HG03469 (cell line): Measurements from ENCODE around the gene HSF2.

Source experiments
- ATAC-seq: cut with Tn5 transposase; IDR thresholded peaks from one replicate; pipeline ENCODE4 v1.9.1; 2021; ENCODE audit warnings: mild to moderate bottlenecking, moderate library complexity, moderate number of reproducible peaks; ENCODE audit not compliant: unreplicated experiment

HSF2 gene

GRCh38 chr6:122394016-122394415 is 5.4 kb upstream of the HSF2 start:
- no peak for ATAC-seq

- no peak for ATAC-seq
Measured at GRCh38 chr6:122399055-122399347, 451 bp upstream of the HSF2 start.

- peak; percentile 6 for ATAC-seq
Measured at GRCh38 chr6:122400121-122400450, 634 bp downstream of the HSF2 start.

GRCh38 chr6:122400462-122401089 is 1.1 kb downstream of the HSF2 start:
- no peak for ATAC-seq

- no peak for ATAC-seq
Measured at GRCh38 chr6:122401104-122401503, 1.7 kb downstream of the HSF2 start.

- no peak for ATAC-seq
Measured at GRCh38 chr6:122404444-122404843, 5.0 kb downstream of the HSF2 start.

GRCh38 chr6:122405417-122405816 is 6.0 kb downstream of the HSF2 start:
- no peak for ATAC-seq

GRCh38 chr6:122406187-122406586 is 6.7 kb downstream of the HSF2 start:
- no peak for ATAC-seq

GRCh38 chr6:122407712-122408111 is 8.3 kb downstream of the HSF2 start:
- ATAC-seq = no peak

- no peak for ATAC-seq
Measured at GRCh38 chr6:122408240-122408639, 8.8 kb downstream of the HSF2 start.

- ATAC-seq = no peak
Measured at GRCh38 chr6:122408702-122409458, 9.4 kb downstream of the HSF2 start.

- ATAC-seq = no peak
Measured at GRCh38 chr6:122412001-122412400, 12.5 kb downstream of the HSF2 start.

- ATAC-seq = no peak
Measured at GRCh38 chr6:122416825-122417224, 17.4 kb downstream of the HSF2 start.

GRCh38 chr6:122422003-122422402 is 22.6 kb downstream of the HSF2 start:
- no peak for ATAC-seq

- ATAC-seq = peak; percentile 93
Measured at GRCh38 chr6:122422614-122423267, 23.3 kb downstream of the HSF2 start.

GRCh38 chr6:122423734-122424133 is 24.3 kb downstream of the HSF2 start:
- ATAC-seq = no peak

- no peak for ATAC-seq
Measured at GRCh38 chr6:122426597-122426996, 27.1 kb downstream of the HSF2 start.

GRCh38 chr6:122428781-122429180 is 29.3 kb downstream of the HSF2 start:
- no peak for ATAC-seq

GRCh38 chr6:122429323-122429722 is 29.9 kb downstream of the HSF2 start:
- no peak for ATAC-seq

- no peak for ATAC-seq
Measured at GRCh38 chr6:122431780-122432179, 32.3 kb downstream of the HSF2 start.

- peak; percentile 61 for ATAC-seq
Measured at GRCh38 chr6:122432816-122433215, 33.4 kb downstream of the HSF2 start.

GRCh38 chr6:122438975-122439374 is 39.5 kb downstream of the HSF2 start:
- ATAC-seq = no peak
